ENCODE data around the gene ZNF236.

- no peak for TF ChIP-seq CTCF (IDR thresholded peaks at IDR 0.05)
- no peak for TF ChIP-seq POLR2A (IDR thresholded peaks at IDR 0.05)
Observed at GRCh38 chr18:76999077-76999476, 176.7 kb downstream of the ZNF236 start.
